ENCODE data around the gene CELA3A.
"Not testable (repeated sequence)": the region's sequence is repeated elsewhere in the genome, so short reads cannot be mapped to it uniquely, and the experiment has no call there.

The CELA3A gene

DNA sequence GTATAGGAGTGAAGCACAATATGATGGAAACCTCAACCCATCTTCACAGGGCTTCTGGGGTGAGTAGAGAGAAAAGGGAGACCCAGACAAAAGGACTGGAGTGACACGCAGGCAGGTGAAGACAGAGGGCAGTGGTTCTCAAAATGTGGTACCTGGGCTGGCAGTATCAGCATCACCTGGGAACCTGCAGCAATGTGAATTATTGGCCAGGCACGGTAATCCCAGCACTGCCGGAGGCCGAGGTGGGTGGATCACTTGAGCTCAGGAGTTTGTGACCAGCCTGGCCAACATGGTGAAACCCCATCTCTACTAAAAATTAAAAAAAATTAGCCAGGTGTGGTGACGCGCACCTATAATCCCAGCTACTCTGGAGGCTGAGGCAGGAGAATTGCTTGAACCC lies 19.3 kb upstream of the CELA3A start:
- DNase-seq: not testable (repeated sequence)

DNA sequence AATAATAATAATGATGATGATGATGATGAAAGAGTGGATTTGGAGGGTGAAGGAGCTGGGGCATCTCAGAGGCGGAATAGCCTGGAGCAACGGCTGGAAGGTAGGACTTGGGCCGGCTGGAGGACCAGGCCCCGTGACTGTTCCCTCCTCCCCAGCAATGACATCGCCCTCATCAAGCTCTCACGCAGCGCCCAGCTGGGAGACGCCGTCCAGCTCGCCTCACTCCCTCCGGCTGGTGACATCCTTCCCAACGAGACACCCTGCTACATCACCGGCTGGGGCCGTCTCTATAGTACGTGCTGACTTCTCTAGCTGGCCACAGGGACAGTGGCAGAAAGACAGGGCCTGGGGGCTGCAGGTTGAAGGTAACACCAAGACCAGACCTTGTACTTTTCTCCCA lies 17.9 kb upstream of the CELA3A start:
- not testable (repeated sequence) for DNase-seq

GRCh38 chr1:21985893-21986292 lies 15.6 kb upstream of the CELA3A start:
- DNase-seq: not testable (repeated sequence)

DNA sequence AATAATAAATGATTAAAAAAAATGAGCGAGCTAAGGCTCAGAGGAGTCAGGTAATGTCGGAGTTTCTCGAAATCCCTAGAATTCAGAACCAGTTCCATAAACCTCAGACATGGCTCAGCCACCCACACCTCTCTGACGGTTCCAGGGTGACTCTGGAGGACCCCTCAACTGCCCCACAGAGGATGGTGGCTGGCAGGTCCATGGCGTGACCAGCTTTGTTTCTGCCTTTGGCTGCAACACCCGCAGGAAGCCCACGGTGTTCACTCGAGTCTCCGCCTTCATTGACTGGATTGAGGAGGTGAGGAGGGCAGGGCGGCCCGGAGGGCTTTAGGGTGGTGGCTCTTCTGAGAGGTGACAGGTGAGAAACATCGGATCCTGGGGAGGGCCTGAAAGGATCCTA lies 15.1 kb upstream of the CELA3A start:
- not testable (repeated sequence) for DNase-seq

DNA sequence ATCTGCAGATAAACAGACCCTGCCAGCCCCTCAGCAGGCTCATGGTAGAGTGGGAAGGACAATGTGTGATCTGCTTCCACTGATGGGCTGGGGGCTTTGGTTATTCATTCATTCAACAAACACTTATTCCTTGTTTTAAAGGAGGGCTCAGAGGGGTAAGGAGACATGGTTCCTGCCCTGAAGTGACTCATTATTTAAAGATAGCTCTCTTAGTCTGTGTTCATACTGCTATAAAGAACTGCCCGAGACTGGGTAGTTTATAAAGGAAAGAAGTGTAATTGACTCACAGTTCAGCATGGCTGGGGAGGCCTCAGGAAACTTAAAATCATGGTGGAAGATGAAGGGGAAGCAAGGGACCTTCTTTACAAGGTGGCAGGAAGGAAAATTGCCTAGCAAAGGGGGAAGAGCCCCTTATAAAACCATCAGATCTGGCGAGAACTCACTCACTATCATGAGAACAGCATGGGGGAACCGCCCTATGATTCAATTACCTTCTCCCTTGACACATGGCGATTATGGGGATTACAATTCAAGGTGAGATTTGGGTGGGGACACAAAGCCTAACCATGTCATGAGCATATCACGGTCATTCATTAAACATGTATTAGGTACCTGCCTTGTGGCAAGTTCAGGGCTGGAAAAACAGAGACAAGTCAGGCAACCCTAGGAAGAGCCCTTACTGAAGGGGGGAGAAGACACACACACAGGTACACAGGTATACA lies 11.6 kb upstream of the CELA3A start:
- DNase-seq: not testable (repeated sequence)

GRCh38 chr1:21992186-21992585 lies 9.3 kb upstream of the CELA3A start:
- DNase-seq: not testable (repeated sequence)

- DNase-seq: not testable (repeated sequence)
Observed at GRCh38 chr1:21994716-21995115, 6.7 kb upstream of the CELA3A start.

DNA sequence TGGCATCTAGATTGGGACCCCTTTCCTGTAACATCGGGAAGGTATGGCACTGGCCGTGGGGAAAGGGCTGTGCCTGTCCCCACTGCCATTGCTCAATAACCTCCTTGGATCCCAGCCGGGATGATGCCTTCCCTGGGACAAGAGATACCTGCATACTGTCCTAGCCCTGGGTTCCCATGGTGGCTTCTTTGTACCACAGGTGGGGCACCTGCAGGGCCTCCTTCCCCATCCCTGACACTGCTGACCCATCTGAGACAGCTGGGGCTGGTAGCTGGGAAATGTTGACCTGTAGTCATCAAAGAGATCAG lies 4.8 kb upstream of the CELA3A start:
- DNase-seq: not testable (repeated sequence)

GRCh38 chr1:21997891-21998623 lies 3.4 kb upstream of the CELA3A start:
- DNase-seq: not testable (repeated sequence)

GRCh38 chr1:21998624-21999294 lies 2.7 kb upstream of the CELA3A start:
- peak; percentile 59 to 66 for DNase-seq

DNA sequence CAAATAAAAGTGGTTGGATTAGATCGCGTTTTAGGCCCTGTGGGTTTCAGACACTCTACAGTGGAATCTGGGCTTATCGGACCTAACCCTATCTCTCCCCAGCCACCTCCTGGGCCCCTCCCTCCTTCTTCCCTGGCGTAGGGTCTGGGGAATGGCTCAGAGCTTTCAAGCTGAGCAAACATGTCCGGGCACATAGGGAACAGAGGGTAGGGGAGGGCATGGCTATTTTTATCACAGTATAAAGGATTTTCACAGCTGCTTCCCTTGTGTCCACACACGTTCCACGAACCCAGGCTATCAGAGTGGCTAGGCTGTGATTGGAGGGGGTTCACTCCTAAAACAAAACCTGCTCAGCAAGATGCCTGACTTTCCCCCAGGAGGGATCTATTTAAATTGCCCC lies 1.8 kb upstream of the CELA3A start:
- peak; percentile 40 to 76 for DNase-seq

- DNase-seq: not testable (repeated sequence)
Observed at GRCh38 chr1:22002461-22002860, 1.0 kb downstream of the CELA3A start.

DNA sequence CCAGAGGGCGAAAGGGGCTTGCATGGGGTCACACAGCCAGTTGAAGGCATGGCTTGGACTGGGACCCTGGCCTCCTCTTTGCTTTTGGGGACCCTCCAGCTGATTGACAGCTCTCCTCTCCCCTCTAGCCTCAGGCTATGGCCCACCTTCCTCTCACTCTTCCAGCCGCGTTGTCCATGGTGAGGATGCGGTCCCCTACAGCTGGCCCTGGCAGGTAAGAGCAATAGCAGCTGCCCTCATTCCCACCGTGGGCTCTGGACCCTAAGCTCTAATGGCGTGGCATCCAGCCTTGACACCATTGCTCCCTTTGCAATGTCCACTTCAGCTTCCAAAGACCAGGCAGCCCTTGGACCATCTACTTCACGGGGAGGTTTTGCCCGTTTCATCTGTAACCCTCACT lies 1.4 kb downstream of the CELA3A start:
- not testable (repeated sequence) for DNase-seq

- not testable (repeated sequence) for DNase-seq
Observed at GRCh38 chr1:22003959-22004358, 2.5 kb downstream of the CELA3A start.

- DNase-seq: peak; percentile 15 to 58
Observed at GRCh38 chr1:22005261-22006149, 4.0 kb downstream of the CELA3A start.

- not testable (repeated sequence) for DNase-seq
Observed at GRCh38 chr1:22006736-22007135, 5.3 kb downstream of the CELA3A start.

- DNase-seq: not testable (repeated sequence)
Observed at GRCh38 chr1:22007262-22007661, 5.8 kb downstream of the CELA3A start.

- not testable (repeated sequence) for DNase-seq
Observed at GRCh38 chr1:22009566-22009965, 8.1 kb downstream of the CELA3A start.

GRCh38 chr1:22012752-22013151 lies 11.3 kb downstream of the CELA3A start:
- not testable (repeated sequence) for DNase-seq

DNA sequence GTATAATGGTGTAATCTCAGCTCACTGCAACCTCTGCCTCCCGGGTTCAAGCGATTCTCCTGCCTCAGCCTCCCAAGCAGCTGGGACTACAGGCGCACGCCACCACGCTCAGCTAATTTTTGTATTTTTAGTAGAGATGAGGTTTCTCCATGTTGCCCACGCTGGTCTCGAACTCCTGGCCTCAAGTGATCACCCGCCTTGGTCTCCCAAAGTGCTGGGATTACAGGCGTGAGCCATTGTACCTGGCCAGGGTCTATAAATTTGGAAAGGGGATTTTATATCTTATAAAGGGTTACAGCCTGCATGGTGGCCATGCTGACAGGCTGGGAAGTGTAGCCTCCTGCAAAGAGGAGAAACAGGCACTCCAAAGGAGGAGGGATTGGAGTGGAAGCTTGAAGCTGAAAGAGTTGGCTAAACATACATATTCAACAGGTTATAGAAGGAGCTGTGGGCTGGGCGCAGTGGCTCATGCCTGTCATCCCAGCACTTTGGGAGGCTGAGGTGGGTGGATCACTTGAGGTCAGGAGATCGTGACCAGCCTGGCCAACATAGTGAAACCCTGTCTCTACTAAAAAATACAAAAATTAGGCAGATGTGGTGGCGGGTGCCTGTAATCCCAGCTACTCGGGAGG lies 13.2 kb downstream of the CELA3A start:
- DNase-seq: not testable (repeated sequence)

GRCh38 chr1:22018583-22019559 lies 17.4 kb downstream of the CELA3A start:
- no peak for DNase-seq
